ENCODE results near the gene DPF3. TPM values are rescaled to one million over a fixed set of nuclear protein-coding genes. Genes with fewer than 3 reads are reported as not detected.

DPF3 gene
- total and polyA plus RNA-seq, 2 of the 13 experiments (the other 11 are each of a cell fraction or from before 2014, with no cell fraction given): 0.09 to 0.60 TPM

DNA sequence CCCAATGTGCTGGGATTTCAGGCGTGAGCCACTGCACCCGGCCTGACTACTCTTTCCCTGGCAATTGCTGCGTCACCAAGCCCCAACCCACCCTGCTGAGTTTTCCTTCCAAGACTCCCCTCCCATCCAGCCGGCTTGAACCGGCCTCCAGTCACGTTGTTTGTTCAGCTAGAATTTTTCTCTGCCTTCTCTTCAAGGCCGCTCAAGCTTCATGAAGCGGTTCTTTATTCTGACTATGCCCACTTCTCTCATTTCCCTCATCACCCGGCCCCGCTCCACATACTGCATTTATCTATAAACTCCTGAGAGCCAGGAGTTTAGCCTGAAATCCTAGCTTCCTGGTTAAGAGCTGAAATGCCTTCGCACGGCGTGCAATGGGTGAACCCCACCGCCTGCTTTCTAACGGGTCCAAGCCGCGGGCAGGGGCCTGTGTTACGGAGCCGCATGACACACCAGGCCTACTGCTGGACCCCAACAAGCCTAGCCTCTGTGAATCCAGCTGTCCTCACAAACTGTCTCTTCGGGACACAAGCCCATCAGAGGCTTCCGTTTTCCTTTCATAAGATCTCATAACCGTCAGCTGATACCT is 31.4 kb upstream of the DPF3 start (continued):
- TF ChIP-seq FOXP4 (CRISPR knock-in tag; IDR thresholded peaks at IDR 0.05): 0 out of 2 replicates have a peak, but pooled peaks have one; percentile 10
- no peak for TF ChIP-seq ZNF556 (CRISPR knock-in tag; IDR thresholded peaks at IDR 0.05; ENCODE audit: borderline replicate concordance)
- no peak for TF ChIP-seq ZNF570 (CRISPR knock-in tag; IDR thresholded peaks at IDR 0.05; ENCODE audit: borderline replicate concordance)
- TF ChIP-seq FLYWCH1 (CRISPR knock-in tag; IDR thresholded peaks at IDR 0.05): no peak
- TF ChIP-seq, protein P1, sequence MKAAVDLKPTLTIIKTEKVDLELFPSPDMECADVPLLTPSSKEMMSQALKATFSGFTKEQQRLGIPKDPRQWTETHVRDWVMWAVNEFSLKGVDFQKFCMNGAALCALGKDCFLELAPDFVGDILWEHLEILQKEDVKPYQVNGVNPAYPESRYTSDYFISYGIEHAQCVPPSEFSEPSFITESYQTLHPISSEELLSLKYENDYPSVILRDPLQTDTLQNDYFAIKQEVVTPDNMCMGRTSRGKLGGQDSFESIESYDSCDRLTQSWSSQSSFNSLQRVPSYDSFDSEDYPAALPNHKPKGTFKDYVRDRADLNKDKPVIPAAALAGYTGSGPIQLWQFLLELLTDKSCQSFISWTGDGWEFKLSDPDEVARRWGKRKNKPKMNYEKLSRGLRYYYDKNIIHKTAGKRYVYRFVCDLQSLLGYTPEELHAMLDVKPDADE (CRISPR knock-in tag; IDR thresholded peaks at IDR 0.05): no peak
- TF ChIP-seq, protein P2, sequence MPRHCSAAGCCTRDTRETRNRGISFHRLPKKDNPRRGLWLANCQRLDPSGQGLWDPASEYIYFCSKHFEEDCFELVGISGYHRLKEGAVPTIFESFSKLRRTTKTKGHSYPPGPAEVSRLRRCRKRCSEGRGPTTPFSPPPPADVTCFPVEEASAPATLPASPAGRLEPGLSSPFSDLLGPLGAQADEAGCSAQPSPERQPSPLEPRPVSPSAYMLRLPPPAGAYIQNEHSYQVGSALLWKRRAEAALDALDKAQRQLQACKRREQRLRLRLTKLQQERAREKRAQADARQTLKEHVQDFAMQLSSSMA (CRISPR knock-in tag; IDR thresholded peaks at IDR 0.05): no peak
- no peak for TF ChIP-seq POLR2AphosphoS2 (IDR thresholded peaks at IDR 0.05; ENCODE audit: low read depth, low read length)
- TF ChIP-seq, protein P3, sequence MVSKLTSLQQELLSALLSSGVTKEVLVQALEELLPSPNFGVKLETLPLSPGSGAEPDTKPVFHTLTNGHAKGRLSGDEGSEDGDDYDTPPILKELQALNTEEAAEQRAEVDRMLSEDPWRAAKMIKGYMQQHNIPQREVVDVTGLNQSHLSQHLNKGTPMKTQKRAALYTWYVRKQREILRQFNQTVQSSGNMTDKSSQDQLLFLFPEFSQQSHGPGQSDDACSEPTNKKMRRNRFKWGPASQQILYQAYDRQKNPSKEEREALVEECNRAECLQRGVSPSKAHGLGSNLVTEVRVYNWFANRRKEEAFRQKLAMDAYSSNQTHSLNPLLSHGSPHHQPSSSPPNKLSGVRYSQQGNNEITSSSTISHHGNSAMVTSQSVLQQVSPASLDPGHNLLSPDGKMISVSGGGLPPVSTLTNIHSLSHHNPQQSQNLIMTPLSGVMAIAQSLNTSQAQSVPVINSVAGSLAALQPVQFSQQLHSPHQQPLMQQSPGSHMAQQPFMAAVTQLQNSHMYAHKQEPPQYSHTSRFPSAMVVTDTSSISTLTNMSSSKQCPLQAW (CRISPR knock-in tag; IDR thresholded peaks at IDR 0.05): no peak
- no peak for TF ChIP-seq MTA3 (CRISPR knock-in tag; IDR thresholded peaks at IDR 0.05)
- TF ChIP-seq ZBTB2 (CRISPR knock-in tag; IDR thresholded peaks at IDR 0.05; ENCODE audit: low read depth): no peak
- TF ChIP-seq SALL1 (CRISPR knock-in tag; IDR thresholded peaks at IDR 0.05): no peak
- TF ChIP-seq ZNF672 (CRISPR knock-in tag; IDR thresholded peaks at IDR 0.05): no peak
- TF ChIP-seq MXD3 (CRISPR knock-in tag; IDR thresholded peaks at IDR 0.05): peak; percentile 7; the same call in 1 of the 2 replicates
- TF ChIP-seq ZNF792 (CRISPR knock-in tag; IDR thresholded peaks at IDR 0.05): no peak
- TF ChIP-seq ZNF260 (CRISPR knock-in tag; IDR thresholded peaks at IDR 0.05; ENCODE audit: borderline replicate concordance, low read depth): no peak
- TF ChIP-seq ZHX1 (CRISPR knock-in tag; IDR thresholded peaks at IDR 0.05; ENCODE audit: low read depth): no peak
- no peak for TF ChIP-seq SMYD3 (CRISPR knock-in tag; IDR thresholded peaks at IDR 0.05)
- TF ChIP-seq LBX2 (CRISPR knock-in tag; IDR thresholded peaks at IDR 0.05; ENCODE audit: borderline replicate concordance): no peak
